Activated CD8-positive, alpha-beta T cell treated with anti-CD3 and anti-CD28 coated beads, Interleukin-2, amount 10 ng/mL, durations not matched to agents 7 days and 5 days (primary cell): ENCODE data around the gene TUBG1. TPM values are rescaled to one million over a fixed set of nuclear protein-coding genes. Genes with fewer than 3 reads are reported as not detected.
"Not testable (repeated sequence)": the region's sequence is repeated elsewhere in the genome, so short reads cannot be mapped to it uniquely, and the experiment has no call there.

Source experiments
- ATAC-seq: fragments of 150-1000 bp; cut with Tn5 transposase; one replicate; pipeline ENCODE4 v1.10.0; 2021; ENCODE audit warnings: moderate library complexity
- CTCF ChIA-PET: fragments of 350-600 bp; sonication (Branson Sonifier 250); formaldehyde crosslinking; loops from one replicate; lab custom pipeline; 2021; ENCODE audit warnings: antibody characterized with exemption; lab: Charles Lee
- POLR2A ChIA-PET: fragments of 350-600 bp; sonication (Branson Sonifier 250); formaldehyde crosslinking; loops from one replicate; lab custom pipeline; 2021; ENCODE audit warnings: antibody characterized with exemption; lab: Charles Lee
- DNase-seq: peaks from one replicate; pipeline ENCODE4 v3.0.0-alpha.2; 2020
- H3K27ac Mint-ChIP-seq: one replicate; pipeline ENCODE4 v1.8.0; 2021; ENCODE audit warnings: mild to moderate bottlenecking, mixed read lengths
- H3K27me3 Mint-ChIP-seq: one replicate; pipeline ENCODE4 v1.8.0; 2021; ENCODE audit warnings: low read depth, mixed read lengths
- H3K36me3 Mint-ChIP-seq: one replicate; pipeline ENCODE4 v1.8.0; 2021; ENCODE audit warnings: low read depth, mixed read lengths
- H3K4me1 Mint-ChIP-seq: one replicate; pipeline ENCODE4 v1.8.0; 2021; ENCODE audit warnings: low read depth, mixed read lengths
- H3K4me3 Mint-ChIP-seq: one replicate; pipeline ENCODE4 v1.8.0; 2021; ENCODE audit warnings: mild to moderate bottlenecking, mixed read lengths
- H3K9me3 Mint-ChIP-seq: one replicate; pipeline ENCODE4 v1.8.0; 2022; ENCODE audit warnings: mixed read lengths; ENCODE audit not compliant: insufficient read depth
- total RNA-seq, 2 experiments: library from RNA; stranded (reverse); gene quantifications; one replicate each; pipeline ENCODE4 v1.2.3, GENCODE V29; 2021

Gene TUBG1
- total RNA-seq, 2 experiments from 2014 or later = 82.3 to 83.4 TPM

GRCh38 chr17:42627032-42627764, 17.7 kb downstream of the TUBG1 start:
- CTCF ChIA-PET, H3K4me1 Mint-ChIP-seq, H3K27ac Mint-ChIP-seq, H3K36me3 Mint-ChIP-seq, H3K4me3 Mint-ChIP-seq, ATAC-seq, POLR2A ChIA-PET, H3K9me3 Mint-ChIP-seq, H3K27me3 Mint-ChIP-seq, DNase-seq: not testable (repeated sequence)

- no peak overlapping the region for H3K27ac Mint-ChIP-seq
- no peaks in the 10 kb centered on the region for H3K36me3 Mint-ChIP-seq
These were observed 20.0 kb downstream of the TUBG1 start for GRCh38 chr17:42629411-42630009.

GRCh38 chr17:42632949-42633444, 23.5 kb downstream of the TUBG1 start:
- Mint-ChIP-seq H3K27me3 (peaks cover 3% of the 10 kb centered on the region), H3K4me1 (no peaks in the 10 kb centered on the region), H3K9me3 (no peaks in the 10 kb centered on the region), H3K4me3 (no peak overlapping the region), H3K27ac (no peak overlapping the region), H3K36me3 (no peaks in the 10 kb centered on the region)
- ATAC-seq (no peak), DNase-seq (no peak)
- POLR2A ChIA-PET = no interaction called here
- CTCF ChIA-PET = no interaction called here

More at GRCh38 chr17:42629411-42630009, 20.0 kb downstream of the TUBG1 start:
- ChIA-PET POLR2A (interaction anchor here (1.1 kb wide), 1 partner anchor 195 kb away, joined by 3 read pairs; the partner anchor contains the start of gene BECN1), CTCF (interaction anchor here (1.2 kb wide), 1 partner anchor 22 kb away, joined by 3 read pairs; no protein-coding TSS in a partner anchor)
- no peaks in the 10 kb centered on the region for H3K9me3 Mint-ChIP-seq
- no peak for DNase-seq
- H3K27me3 Mint-ChIP-seq = no peaks in the 10 kb centered on the region
- H3K4me1 Mint-ChIP-seq = no peaks in the 10 kb centered on the region
- H3K4me3 Mint-ChIP-seq = no peak overlapping the region
- ATAC-seq = no peak

- no peak overlapping the region for H3K27ac Mint-ChIP-seq
- H3K27me3 Mint-ChIP-seq = peaks cover 6% of the 10 kb centered on the region
- CTCF ChIA-PET = no interaction called here
- H3K4me1 Mint-ChIP-seq = no peaks in the 10 kb centered on the region
- no peaks in the 10 kb centered on the region for H3K36me3 Mint-ChIP-seq
- no peaks in the 10 kb centered on the region for H3K9me3 Mint-ChIP-seq
- no peak for DNase-seq
- H3K4me3 Mint-ChIP-seq = no peak overlapping the region
- ATAC-seq = no peak
- POLR2A ChIA-PET = interaction anchor here (0.6 kb wide), 1 partner anchor 119 kb away, joined by 3 read pairs; no protein-coding TSS in a partner anchor
These were observed 30.1 kb downstream of the TUBG1 start for GRCh38 chr17:42639525-42640113.

- Mint-ChIP-seq H3K4me3 (no peak overlapping the region), H3K4me1 (no peaks in the 10 kb centered on the region), H3K36me3 (no peaks in the 10 kb centered on the region), H3K27ac (no peak overlapping the region), H3K27me3 (peaks cover 6% of the 10 kb centered on the region), H3K9me3 (no peaks in the 10 kb centered on the region)
- CTCF ChIA-PET = no interaction called here
- no peak for DNase-seq
- ATAC-seq = no peak
- POLR2A ChIA-PET = interaction anchor here (0.6 kb wide), 1 partner anchor 118 kb away, joined by 3 read pairs; no protein-coding TSS in a partner anchor
These were observed 30.6 kb downstream of the TUBG1 start for GRCh38 chr17:42640121-42640520.

- no peaks in the 10 kb centered on the region for H3K36me3 Mint-ChIP-seq
- DNase-seq = no peak
- POLR2A ChIA-PET = no interaction called here
- no peak overlapping the region for H3K27ac Mint-ChIP-seq
- CTCF ChIA-PET = no interaction called here
- H3K9me3 Mint-ChIP-seq = no peaks in the 10 kb centered on the region
- peaks cover 3% of the 10 kb centered on the region for H3K27me3 Mint-ChIP-seq
- H3K4me1 Mint-ChIP-seq = no peaks in the 10 kb centered on the region
- ATAC-seq = no peak
- no peak overlapping the region for H3K4me3 Mint-ChIP-seq
These were observed 32.9 kb downstream of the TUBG1 start for GRCh38 chr17:42642336-42642735.

GRCh38 chr17:42647778-42648177, 38.3 kb downstream of the TUBG1 start:
- Mint-ChIP-seq H3K36me3 (no peaks in the 10 kb centered on the region), H3K4me1 (peaks cover 7% of the 10 kb centered on the region), H3K9me3 (no peaks in the 10 kb centered on the region), H3K4me3 (no peak overlapping the region), H3K27ac (no peak overlapping the region), H3K27me3 (peaks cover 10% of the 10 kb centered on the region)
- DNase-seq = no peak
- ChIA-PET POLR2A (no interaction called here), CTCF (interaction anchor here (0.7 to 1.2 kb wide), 2 partner anchors 39 to 292 kb away, joined by 3 read pairs; partner anchors contain the start of genes RETREG3 and TUBG1)
- no peak for ATAC-seq

GRCh38 chr17:42651392-42651791, 41.9 kb downstream of the TUBG1 start:
- H3K27me3 Mint-ChIP-seq = peaks cover 25% of the 10 kb centered on the region
- no peak overlapping the region for H3K4me3 Mint-ChIP-seq
- H3K4me1 Mint-ChIP-seq = peaks cover 17% of the 10 kb centered on the region
- no peak for ATAC-seq
- no peaks in the 10 kb centered on the region for H3K36me3 Mint-ChIP-seq
- no peak for DNase-seq
- no peak overlapping the region for H3K27ac Mint-ChIP-seq
- ChIA-PET POLR2A (interaction anchor here (1.0 kb wide), 1 partner anchor 78 kb away, joined by 8 read pairs; no protein-coding TSS in a partner anchor), CTCF (no interaction called here)
- no peaks in the 10 kb centered on the region for H3K9me3 Mint-ChIP-seq

GRCh38 chr17:42653179-42654124, 44.0 kb downstream of the TUBG1 start:
- no peak overlapping the region for H3K27ac Mint-ChIP-seq
- POLR2A ChIA-PET = no interaction called here

GRCh38 chr17:42655528-42655927, 46.0 kb downstream of the TUBG1 start:
- ChIA-PET POLR2A (no interaction called here), CTCF (no interaction called here)
- H3K27ac Mint-ChIP-seq = no peak overlapping the region
- H3K9me3 Mint-ChIP-seq = no peaks in the 10 kb centered on the region
- H3K27me3 Mint-ChIP-seq = peaks cover 18% of the 10 kb centered on the region
- peaks cover 25% of the 10 kb centered on the region for H3K4me1 Mint-ChIP-seq
- H3K36me3 Mint-ChIP-seq = peaks cover 3% of the 10 kb centered on the region
- ATAC-seq = no peak
- no peak overlapping the region for H3K4me3 Mint-ChIP-seq
- no peak for DNase-seq

More at GRCh38 chr17:42653179-42654124, 44.0 kb downstream of the TUBG1 start:
- peaks cover 14% of the 10 kb centered on the region for H3K4me1 Mint-ChIP-seq
- H3K27me3 Mint-ChIP-seq = peaks cover 21% of the 10 kb centered on the region
- H3K4me3 Mint-ChIP-seq = no peak overlapping the region
- H3K9me3 Mint-ChIP-seq = no peaks in the 10 kb centered on the region
- CTCF ChIA-PET = interaction anchor here (0.6 to 1.0 kb wide), 2 partner anchors 21 to 58 kb away, joined by 3 to 4 read pairs; no protein-coding TSS in a partner anchor
- no peak for ATAC-seq
- DNase-seq = no peak
- no peaks in the 10 kb centered on the region for H3K36me3 Mint-ChIP-seq
